Activated T-cell treated with anti-CD3 and anti-CD28 coated beads for 4 hours (primary cell): ENCODE data around the gene WNT3A.

Source experiments
- DNase-seq: peaks from one replicate; pipeline ENCODE4 v3.0.0-alpha.2; 2020

WNT3A gene

DNA sequence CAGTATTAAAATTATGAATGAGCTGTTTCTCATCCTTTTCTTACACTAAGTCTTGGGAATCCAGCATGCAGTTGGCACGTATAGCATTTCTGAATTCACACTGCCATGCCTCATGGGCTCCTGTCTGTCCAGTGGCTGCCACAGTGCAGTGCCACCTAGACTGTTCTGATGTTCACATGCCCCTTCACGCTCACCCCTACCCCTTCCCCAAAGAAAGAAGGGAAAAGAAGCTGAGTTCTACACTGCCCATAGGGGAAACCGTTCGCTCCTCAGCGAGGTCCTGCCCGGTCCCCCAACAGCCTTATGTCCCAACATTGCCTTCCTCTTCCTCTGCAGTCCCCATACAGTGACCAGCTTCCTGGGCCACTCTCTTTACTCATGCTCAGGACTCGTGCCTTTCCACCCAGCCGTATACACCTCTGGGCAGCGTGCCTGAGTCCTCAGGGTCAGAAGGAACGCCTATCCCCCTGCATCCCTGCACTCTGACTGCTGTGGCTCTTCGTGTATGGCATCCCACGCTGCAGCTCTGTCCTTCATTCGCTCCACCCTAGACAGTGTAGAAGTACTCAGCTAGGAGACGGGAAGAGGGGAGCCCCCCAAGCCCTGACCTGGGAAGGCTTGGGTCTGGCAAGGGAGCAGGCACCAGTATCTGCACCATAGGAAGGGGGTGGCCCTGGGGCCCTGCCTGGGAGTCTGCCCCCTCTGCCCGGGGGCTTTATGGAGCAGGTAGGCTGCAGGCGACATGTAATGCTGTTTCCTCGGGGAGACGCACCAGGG lies 51.6 kb downstream of the WNT3A start:
- no peak for DNase-seq

DNA sequence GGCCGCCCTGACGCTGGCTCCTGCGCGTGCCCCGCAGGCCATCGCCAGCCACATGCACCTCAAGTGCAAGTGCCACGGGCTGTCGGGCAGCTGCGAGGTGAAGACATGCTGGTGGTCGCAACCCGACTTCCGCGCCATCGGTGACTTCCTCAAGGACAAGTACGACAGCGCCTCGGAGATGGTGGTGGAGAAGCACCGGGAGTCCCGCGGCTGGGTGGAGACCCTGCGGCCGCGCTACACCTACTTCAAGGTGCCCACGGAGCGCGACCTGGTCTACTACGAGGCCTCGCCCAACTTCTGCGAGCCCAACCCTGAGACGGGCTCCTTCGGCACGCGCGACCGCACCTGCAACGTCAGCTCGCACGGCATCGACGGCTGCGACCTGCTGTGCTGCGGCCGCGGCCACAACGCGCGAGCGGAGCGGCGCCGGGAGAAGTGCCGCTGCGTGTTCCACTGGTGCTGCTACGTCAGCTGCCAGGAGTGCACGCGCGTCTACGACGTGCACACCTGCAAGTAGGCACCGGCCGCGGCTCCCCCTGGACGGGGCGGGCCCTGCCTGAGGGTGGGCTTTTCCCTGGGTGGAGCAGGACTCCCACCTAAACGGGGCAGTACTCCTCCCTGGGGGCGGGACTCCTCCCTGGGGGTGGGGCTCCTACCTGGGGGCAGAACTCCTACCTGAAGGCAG lies 52.3 kb downstream of the WNT3A start:
- DNase-seq: peak; percentile 15

DNA sequence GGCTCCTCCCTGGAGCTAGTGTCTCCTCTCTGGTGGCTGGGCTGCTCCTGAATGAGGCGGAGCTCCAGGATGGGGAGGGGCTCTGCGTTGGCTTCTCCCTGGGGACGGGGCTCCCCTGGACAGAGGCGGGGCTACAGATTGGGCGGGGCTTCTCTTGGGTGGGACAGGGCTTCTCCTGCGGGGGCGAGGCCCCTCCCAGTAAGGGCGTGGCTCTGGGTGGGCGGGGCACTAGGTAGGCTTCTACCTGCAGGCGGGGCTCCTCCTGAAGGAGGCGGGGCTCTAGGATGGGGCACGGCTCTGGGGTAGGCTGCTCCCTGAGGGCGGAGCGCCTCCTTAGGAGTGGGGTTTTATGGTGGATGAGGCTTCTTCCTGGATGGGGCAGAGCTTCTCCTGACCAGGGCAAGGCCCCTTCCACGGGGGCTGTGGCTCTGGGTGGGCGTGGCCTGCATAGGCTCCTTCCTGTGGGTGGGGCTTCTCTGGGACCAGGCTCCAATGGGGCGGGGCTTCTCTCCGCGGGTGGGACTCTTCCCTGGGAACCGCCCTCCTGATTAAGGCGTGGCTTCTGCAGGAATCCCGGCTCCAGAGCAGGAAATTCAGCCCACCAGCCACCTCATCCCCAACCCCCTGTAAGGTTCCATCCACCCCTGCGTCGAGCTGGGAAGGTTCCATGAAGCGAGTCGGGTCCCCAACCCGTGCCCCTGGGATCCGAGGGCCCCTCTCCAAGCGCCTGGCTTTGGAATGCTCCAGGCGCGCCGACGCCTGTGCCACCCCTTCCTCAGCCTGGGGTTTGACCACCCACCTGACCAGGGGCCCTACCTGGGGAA lies 53.0 kb downstream of the WNT3A start:
- peak; percentile 53 for DNase-seq

DNA sequence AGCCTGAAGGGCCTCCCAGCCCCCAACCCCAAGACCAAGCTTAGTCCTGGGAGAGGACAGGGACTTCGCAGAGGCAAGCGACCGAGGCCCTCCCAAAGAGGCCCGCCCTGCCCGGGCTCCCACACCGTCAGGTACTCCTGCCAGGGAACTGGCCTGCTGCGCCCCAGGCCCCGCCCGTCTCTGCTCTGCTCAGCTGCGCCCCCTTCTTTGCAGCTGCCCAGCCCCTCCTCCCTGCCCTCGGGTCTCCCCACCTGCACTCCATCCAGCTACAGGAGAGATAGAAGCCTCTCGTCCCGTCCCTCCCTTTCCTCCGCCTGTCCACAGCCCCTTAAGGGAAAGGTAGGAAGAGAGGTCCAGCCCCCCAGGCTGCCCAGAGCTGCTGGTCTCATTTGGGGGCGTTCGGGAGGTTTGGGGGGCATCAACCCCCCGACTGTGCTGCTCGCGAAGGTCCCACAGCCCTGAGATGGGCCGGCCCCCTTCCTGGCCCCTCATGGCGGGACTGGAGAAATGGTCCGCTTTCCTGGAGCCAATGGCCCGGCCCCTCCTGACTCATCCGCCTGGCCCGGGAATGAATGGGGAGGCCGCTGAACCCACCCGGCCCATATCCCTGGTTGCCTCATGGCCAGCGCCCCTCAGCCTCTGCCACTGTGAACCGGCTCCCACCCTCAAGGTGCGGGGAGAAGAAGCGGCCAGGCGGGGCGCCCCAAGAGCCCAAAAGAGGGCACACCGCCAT lies 53.8 kb downstream of the WNT3A start:
- DNase-seq: no peak

DNA sequence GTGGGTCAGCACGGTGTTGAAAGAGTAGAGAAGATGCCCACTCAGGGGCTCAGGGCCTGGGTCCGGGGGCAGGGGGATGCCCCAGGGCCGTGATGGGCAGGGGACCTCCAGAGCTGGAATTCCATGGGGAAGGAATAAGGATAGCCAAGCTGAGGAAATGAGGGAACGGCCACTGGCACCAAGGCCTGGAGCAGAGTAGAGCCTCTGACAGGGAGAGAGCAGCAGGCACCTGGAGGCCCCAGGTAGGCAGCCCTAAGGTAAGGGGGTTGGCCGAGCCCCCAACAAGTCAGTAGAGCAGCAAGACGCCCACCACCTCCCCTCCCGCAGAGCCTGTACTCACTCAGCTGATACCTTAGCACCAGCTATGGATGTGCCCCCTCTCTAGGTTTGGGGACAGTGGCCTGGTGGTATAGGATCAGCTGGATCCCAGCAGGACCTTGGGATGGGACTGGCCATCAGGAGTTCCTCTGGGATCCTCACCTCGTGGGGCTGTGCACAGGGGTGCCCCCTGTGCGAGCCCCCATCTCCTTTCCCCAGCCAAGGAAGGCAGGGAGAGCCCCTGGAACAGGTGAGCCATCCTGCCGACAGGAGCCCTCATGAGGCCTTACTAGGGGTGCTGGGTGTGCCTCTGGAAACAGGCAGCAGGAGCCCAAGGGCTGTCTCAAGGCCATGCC lies 54.8 kb downstream of the WNT3A start:
- DNase-seq: no peak

DNA sequence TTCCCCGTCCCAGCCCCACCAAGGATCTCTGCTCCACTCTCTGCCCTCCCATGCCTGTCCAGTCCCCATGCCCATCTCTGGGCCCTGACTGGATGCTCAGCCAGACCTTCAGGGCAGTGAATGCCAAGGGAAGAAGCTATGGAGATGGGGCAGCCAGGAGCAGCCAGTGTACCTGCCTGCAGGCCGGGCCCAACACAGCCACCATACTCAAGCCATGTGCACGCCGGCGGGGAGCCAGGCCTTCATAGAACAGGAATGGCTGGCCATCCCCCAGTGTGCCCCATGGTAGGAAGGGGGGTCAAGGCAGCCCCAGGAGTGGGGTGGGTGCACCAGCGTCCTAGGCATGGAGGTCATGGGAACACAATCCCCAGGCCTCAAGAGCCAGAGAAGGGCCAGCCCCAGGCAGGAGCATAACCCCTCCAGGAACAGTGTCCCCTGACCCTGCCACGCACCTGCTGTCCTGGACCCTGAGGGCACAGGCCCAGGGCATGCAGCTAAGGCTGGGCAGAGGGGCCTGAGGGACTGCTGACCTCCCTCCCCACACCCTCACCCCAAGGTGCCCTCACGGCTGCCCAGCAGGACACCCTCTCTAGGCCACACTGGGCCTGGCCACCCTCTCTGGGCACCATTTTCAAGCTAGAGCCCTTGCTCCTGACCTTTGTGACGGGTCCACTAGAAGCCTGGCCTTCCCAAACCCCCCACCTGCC lies 55.4 kb downstream of the WNT3A start:
- DNase-seq: no peak

DNA sequence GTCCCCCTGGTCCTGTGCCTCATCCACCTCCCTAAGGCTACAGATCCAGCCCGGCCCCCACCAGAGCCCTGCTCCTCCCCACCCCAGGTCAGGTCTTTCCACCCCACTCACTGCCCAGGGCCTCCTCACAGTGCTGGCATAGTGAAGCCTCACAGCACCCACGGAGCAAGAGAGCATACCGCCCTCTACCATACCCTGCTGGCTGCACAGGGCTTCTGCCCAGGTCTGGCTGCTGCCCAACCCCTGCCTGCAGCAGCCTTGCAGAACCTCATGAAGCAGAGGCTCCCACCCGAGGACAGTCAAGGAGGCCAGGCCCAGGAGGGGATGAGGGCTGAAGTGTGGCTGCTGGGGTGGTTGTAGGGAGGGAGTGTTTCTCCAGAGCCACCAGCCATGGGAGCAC lies 56.0 kb downstream of the WNT3A start:
- no peak for DNase-seq

DNA sequence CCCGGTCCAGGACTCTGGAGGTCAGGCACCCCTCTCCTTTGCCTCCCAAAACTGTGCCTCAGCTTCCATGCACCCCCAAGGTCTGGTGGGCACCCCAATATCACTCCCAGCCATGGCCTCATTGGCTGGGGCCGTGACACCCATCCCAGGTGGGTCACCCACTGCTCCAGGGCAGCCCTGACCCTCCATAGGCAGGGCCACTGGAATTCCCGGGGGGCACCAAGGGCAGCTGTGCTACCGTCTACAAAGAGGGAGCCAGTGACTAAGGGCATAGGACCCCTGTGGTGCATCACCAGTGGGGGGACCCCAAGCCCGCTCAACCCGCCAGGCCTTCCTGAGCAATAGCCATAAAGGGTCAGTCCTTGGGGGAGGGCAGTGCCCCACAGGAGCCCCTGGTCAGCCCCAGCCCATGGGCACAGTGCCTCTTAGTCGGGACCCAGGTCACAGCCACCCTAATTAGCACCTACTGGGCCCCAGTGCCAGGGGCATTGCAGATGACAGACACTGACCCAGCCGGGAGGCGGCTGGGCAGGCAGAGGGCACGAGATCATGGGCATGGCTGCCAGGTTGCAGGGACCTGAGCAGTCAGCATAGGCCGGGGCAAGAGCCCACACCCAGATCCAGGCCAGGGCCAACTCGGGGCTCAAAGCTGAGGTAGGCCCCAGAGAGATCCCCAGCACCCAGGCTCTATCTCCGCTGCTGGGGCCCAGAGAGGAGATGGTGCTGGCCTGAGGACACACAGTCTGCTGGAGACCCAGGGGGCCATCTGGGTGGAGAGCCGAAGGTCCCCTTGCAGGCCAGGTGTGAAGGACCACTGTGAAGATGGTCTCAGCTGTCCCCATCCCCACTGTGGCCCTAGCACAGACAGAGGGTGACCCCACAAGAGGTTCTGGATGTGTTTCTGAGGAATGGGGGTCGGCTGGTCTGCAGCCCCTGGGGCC lies 56.7 kb downstream of the WNT3A start:
- no peak for DNase-seq

DNA sequence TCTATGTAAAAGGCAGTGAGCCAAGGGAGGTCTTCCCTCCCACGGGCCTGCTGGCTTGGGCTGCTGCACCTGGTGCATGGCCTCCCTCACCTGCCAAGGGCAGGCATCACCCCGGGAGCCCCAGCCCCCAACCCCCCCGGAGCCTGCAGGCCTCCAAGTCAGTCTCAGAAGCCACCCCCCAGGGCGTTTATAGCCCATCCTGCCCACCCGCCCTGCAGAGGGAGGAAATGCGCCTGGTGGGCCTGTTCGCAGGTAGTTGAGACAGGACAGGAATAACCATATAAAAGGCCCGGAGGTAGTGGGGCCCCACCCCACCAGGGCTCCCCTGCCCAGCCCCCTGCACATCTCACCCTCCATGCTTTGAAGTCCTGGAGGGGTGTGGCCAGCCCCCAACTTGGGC lies 57.5 kb downstream of the WNT3A start:
- DNase-seq: no peak

DNA sequence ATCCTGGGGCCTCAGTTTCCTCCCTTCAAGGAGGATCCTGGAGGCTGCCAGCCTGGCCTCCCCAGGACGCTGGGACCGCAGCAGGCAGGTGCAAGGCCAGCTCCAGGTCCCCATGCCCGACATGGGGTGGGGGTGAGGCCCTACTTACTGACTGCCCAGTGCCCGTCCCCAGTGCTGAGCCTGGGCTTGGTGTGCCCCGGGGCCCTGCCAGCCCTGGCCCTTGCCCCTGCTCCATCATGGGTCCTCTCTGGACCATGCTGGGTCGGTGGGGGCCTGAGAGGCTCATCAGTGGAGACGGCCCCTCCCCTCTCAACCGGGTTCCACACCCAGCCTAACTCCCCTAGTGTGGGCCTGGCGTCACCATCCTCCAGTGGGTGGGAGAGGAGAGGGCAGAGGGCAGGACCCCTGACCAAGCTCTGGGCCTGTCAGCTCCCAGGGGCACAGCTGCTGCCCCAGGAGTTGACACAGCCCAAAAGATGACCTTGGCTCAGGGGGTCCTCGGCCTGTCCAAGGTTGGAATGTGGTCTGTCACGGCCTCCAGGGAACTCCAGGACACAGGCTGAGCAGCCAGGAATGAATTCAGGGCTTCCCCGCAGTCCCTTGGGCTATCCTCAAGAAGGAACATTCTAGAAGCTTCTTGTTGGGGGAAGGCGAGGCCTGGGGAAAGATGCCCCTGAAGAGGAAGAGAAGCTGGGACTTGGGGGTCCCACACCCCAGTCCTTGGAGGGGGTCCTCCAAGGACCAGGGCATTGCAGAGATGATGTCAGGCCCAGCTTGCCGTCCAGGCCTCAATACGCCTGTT lies 58.1 kb downstream of the WNT3A start:
- no peak for DNase-seq

DNA sequence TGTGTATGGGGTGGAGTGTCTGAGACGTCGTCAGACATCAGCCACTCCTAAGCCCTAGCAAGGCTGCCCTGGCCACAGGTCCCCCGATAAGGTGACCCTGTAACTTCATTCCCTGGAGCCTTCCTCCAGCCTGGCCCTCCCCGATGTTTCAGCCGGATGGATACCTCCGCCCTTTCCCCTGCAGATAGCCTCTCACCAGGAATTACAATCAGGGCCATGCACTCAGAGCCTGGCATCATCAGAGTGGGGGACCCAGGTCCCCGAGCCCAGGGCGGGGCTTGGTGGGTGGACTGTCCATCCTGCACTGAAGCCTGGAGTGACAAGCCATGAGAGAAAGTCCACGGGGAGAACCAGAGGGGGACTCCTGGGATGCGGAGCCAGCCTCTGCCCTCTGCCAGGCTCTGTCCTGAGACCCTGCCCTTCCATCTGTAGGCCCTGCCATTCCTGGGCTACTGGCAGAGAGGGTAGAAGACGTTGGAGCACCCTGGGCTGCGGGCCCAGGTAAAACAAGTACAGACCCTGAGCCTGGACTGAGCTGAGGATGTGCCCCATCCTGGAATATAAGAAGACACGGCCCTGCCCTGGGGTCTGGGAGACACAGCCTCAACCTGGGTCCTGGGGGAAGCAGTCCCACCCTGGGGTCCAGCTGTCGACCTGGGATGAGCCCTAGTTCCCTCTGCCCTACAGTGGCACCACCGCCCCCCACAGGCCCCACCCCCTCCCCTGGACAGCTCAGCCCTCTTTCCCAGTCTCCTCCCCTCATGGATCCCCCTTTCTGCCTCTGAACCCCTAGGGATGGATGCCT lies 58.9 kb downstream of the WNT3A start:
- DNase-seq: no peak

DNA sequence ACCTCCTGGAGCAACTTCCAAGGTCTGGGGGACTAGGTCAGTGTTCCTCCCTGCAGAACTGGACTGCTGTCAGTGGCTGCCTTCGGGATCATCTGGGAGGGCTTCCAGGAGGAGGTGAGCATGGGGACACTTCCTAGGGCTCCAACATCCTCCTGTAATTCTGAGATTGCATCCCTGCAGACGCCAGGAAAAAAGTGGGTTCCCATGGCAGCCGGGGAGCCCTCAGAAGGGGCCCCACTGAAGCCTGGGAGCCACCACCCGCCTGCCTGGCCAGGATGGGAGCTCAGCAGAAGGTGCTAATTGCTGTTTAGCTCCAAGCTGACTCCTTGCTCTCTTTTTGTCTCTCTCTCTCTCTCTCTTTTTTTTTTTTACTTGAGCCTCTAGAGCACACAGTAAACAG lies 59.6 kb downstream of the WNT3A start:
- no peak for DNase-seq

DNA sequence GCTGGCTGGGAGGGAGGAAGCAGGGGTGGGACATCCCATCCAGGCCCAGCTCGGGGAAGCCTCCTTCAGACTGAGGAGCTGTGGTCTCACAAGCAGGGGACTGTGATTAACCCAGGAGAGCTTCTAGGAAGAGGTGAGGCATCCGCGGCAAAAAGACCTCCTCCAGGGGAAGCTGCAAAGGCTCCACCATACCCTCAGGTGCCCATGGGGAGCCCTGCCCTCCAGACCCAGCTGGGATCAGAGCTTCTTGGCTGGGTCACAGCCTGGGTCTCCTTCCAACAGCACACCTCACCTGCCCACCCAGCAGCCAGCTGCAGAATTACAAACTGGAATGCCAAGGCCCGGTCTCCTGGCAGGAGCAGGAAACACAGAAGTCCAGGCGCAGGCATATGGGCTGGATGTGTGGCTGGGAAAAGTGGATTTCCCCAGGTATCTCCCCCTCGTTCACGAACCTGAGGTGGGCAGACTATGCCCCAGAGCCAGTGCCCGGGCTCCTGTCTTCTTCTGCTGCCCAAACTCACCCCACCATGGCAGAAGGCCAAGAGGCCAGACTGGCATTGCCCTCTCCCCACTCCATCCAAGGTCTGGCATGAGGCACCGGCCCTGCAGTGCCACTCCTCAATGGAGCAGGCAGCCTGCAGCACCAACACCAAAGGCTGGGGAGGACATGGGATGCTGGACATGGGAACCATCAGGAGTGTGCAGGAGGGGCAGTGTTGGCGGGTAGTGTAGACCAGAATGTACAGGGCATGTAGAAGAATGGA lies 60.3 kb downstream of the WNT3A start:
- no peak for DNase-seq

DNA sequence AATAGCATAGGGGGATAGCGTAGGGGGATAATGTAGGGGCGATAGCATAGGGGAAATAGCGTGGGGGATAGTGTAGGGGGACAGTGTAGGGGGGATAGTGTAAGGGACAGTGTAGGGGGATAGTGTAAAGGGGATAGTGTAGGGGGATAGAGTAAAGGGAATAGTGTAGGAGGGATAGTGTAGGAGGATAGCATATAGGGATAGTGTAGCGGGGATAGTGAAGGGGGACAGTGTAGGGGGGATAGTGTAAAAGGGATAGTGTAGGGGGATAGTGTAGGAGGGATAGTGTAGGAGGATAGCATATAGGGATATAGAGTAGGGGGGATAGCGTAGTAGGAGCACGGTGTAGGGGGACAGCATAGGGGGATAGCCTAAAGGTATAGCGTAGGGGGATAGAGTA lies 61.6 kb downstream of the WNT3A start:
- DNase-seq: no peak

DNA sequence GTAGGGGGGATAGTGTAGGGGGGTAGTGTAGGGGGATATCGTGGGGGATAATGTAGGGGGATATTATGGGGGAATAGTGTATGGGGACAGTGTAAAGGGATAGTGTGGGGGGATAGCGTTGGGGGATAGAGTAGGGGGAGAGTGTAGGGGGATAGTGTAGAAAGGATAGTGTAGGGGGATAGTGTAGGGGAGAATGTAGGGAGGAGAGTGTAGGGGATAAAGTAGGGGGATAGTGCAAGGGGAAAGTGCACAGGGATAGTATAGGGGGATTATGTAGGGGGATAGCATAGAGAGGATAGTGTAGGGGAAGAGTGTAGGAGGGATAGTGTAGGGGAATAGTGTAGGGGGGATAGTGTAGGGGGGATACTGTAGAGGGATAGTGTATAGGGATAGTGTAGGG lies 63.4 kb downstream of the WNT3A start:
- DNase-seq: no peak

DNA sequence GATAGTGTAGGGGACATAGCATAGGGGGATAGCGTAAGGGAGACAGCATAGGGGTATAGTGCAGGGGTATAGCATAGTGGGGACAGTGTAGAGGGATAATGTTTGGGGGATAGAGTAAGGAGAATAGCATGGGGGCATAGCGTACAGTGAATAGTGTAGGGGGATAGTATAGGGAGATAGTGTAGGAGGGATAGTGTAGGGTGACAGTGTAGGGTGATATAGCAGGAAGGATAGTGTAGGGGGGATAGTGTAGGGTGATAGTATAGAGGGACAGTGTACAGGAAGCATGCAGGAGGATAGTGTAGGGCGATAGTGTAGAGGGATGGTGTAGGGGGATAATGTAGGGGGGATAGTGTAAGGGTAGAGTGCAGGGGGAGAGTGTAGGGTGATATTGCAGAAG lies 64.1 kb downstream of the WNT3A start:
- DNase-seq: no peak

DNA sequence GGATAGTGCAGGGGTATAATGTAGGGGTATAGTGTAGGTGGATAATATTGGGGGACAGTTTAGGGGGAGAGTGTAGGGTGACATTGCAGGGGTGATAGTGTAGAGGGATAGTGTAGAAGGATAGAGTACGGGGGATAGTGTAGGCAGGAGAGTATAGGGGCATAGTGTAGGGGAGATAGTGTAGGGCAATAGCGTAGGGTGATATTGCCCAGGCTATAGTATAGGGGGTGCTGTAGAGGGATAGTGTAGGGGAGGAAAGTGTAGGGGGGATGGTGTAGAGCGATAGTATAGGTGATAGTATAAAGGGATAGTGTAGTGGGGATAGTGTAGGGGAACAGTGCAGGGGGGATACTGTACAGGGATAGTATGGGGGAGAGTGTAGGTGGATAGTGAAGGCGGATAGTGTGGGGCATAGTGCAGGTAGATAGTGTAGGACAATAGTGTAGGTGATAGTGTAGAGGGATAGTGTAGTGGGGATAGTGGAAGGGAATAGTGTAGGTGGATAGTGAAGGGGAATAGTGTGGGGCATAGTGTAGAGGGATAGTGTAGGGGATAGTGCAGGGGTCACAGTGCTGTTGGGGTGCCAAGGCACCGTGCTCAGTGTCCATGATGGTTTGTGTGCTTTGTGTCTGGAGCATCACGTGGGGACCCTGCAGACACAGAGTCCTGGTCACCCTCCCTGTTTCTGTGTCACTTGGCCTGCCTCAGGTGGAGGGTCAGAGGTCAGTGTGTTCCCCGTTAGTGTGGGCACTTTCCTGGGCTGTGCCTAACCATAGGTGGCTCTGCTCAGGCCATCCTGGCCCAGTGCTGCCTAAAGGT lies 65.2 kb downstream of the WNT3A start:
- no peak for DNase-seq
